Liver (tissue), 9 donors: Measurements from ENCODE around the gene EBPL. TPM values are rescaled to one million over a fixed set of nuclear protein-coding genes. Genes with fewer than 3 reads are reported as not detected.

Source experiments
- DNase-seq: peaks from one replicate; pipeline ENCODE4 v3.0.0-alpha.2; 2017; ENCODE audit warnings: low spot score
- H3K27ac ChIP-seq, 2 donors: one replicate each; pipeline ENCODE4 v1.7.0; 2013; ENCODE audit warnings: inconsistent platforms in 2 of 2, low read length in 2 of 2, control low read depth in 1 of 2, low read depth in 1 of 2, mild to moderate bottlenecking in 1 of 2
- H3K27me3 ChIP-seq, 4 donors: one replicate each; pipeline versions ENCODE4 v1.6.1 to v1.7.0; 2013; ENCODE audit warnings: low read length in 3 of 4, inconsistent platforms in 1 of 4, mild to moderate bottlenecking in 1 of 4, moderate library complexity in 1 of 4; ENCODE audit not compliant: control insufficient read depth in 4 of 4, insufficient read depth in 4 of 4
- H3K36me3 ChIP-seq, 4 donors: one replicate each; pipeline versions ENCODE4 v1.6.1 to v1.7.0; 2013; ENCODE audit warnings: low read length in 3 of 4, mild to moderate bottlenecking in 3 of 4, low read depth in 1 of 4, moderate library complexity in 1 of 4; ENCODE audit not compliant: control insufficient read depth in 4 of 4, insufficient read depth in 3 of 4
- H3K4me1 ChIP-seq, 4 donors: one replicate each; pipeline versions ENCODE4 v1.6.1 to v1.7.0; 2013; ENCODE audit warnings: low read length in 3 of 4, mild to moderate bottlenecking in 3 of 4, moderate library complexity in 1 of 4; ENCODE audit not compliant: control insufficient read depth in 4 of 4, insufficient read depth in 4 of 4
- H3K4me3 ChIP-seq, 3 donors: one replicate each; pipeline versions ENCODE4 v1.6.1 to v1.7.0; 2013; ENCODE audit warnings: low read length in 3 of 3, control low read depth in 1 of 3, low read depth in 1 of 3, mild to moderate bottlenecking in 1 of 3
- H3K9ac ChIP-seq, 2 donors: one replicate each; pipeline ENCODE4 v1.7.0; 2013; ENCODE audit warnings: low read length in 2 of 2, mild to moderate bottlenecking in 2 of 2, moderate library complexity in 2 of 2, control low read depth in 1 of 2, low read depth in 1 of 2
- H3K9me3 ChIP-seq, 4 donors: one replicate each; pipeline versions ENCODE4 v1.6.1 to v1.7.0; 2013; ENCODE audit warnings: low read length in 3 of 4; ENCODE audit not compliant: control insufficient read depth in 4 of 4
- ATF3 ChIP-seq: IDR thresholded peaks from 2 replicates; pipeline ENCODE4 v1.6.1; 2016; ENCODE audit warnings: antibody characterized with exemption
- EGR1 ChIP-seq, 2 donors: IDR thresholded peaks; 2 replicates each; pipeline ENCODE4 v1.6.1; 2016 to 2018; ENCODE audit warnings: antibody characterized with exemption in 2 of 2, low read depth in 2 of 2
- FOXA1 ChIP-seq: IDR thresholded peaks from 2 replicates; pipeline ENCODE4 v1.6.1; 2016; ENCODE audit warnings: antibody characterized with exemption
- FOXA2 ChIP-seq: IDR thresholded peaks from 2 replicates; pipeline ENCODE4 v1.6.1; 2016; ENCODE audit warnings: antibody characterized with exemption
- GABPA ChIP-seq, 2 donors: IDR thresholded peaks in 1 of 2; conservative IDR thresholded peaks in 1 of 2; 2 replicates each; pipeline ENCODE4 v1.6.1; 2016; ENCODE audit warnings: antibody characterized with exemption in 2 of 2, mild to moderate bottlenecking in 1 of 2, moderate library complexity in 1 of 2
- HNF4A ChIP-seq, 2 donors: conservative IDR thresholded peaks; 2 replicates each; pipeline ENCODE4 v1.6.1; 2016; ENCODE audit warnings: antibody characterized with exemption in 2 of 2, mild to moderate bottlenecking in 2 of 2
- JUND ChIP-seq, 2 donors: IDR thresholded peaks; 2 replicates each; pipeline ENCODE4 v1.6.1; 2016; ENCODE audit warnings: antibody characterized with exemption in 2 of 2
- MAX ChIP-seq: IDR thresholded peaks from 2 replicates; pipeline ENCODE4 v1.6.1; 2016; ENCODE audit warnings: antibody characterized with exemption
- NR2F2 ChIP-seq: IDR thresholded peaks from 2 replicates; pipeline ENCODE4 v1.6.1; 2016; ENCODE audit warnings: antibody characterized with exemption
- REST ChIP-seq: IDR thresholded peaks from 2 replicates; pipeline ENCODE4 v1.6.1; 2016; ENCODE audit warnings: antibody characterized with exemption, mild to moderate bottlenecking
- SP1 ChIP-seq: IDR thresholded peaks from 2 replicates; pipeline ENCODE4 v1.6.1; 2018; ENCODE audit warnings: antibody characterized with exemption, mild to moderate bottlenecking
- TAF1 ChIP-seq: conservative IDR thresholded peaks from 2 replicates; pipeline ENCODE4 v1.6.1; 2016; ENCODE audit warnings: antibody characterized with exemption, mild to moderate bottlenecking
- YY1 ChIP-seq: IDR thresholded peaks from 2 replicates; pipeline ENCODE4 v1.6.1; 2016; ENCODE audit warnings: antibody characterized with exemption, mild to moderate bottlenecking
- ZBTB33 ChIP-seq: IDR thresholded peaks from 2 replicates; pipeline ENCODE4 v1.6.1; 2016; ENCODE audit warnings: antibody characterized with exemption
- WGBS: extraction: QIAGEN DNeasy Blood & Tissue Kit; methylation state at CpG from one replicate; pipeline ENCODE4 v1.1.7; 2013; 5-methylcytosine and 5-hydroxymethylcytosine counted together
- polyA plus RNA-seq, 2 donors: library from polyadenylated mRNA; stranded (reverse) in 1 of 2; unstranded in 1 of 2; fragments of 200-250 nt in 1 of 2; fragments of >200 nt in 1 of 2; fragmentation: Nextera tagmentation in 1 of 2; extraction: Ambion mirVana in 1 of 2; gene quantifications; one replicate each; pipeline versions ENCODE4 v1.2.1 to v1.2.3, GENCODE V29; 2013 to 2015
- total RNA-seq, 2 donors: library from RNA; depleted of rRNA; stranded (reverse); fragments of >200 nt; gene quantifications; one replicate each; pipeline ENCODE4 v1.2.3, GENCODE V29; 2014
- donor health status: healthy.
- donor health status: healthy.
- donor health status: healthy.
- donor health status: healthy.
- donor health status: healthy.

Gene EBPL
- total and polyA plus RNA-seq, 4 donors: 44.3 to 122 (median 50.7) TPM

- Histone ChIP-seq H3K36me3 (peaks cover 0 to 2% (median 0%) of the 10 kb centered on the region in 4 donors), H3K27me3 (no peaks in the 10 kb centered on the region), H3K9me3 (no peaks in the 10 kb centered on the region), H3K9ac (no peak overlapping the region), H3K4me1 (peaks cover 0 to 16% (median 4%) of the 10 kb centered on the region in 4 donors), H3K27ac (no peak overlapping the region), H3K4me3 (no peak overlapping the region)
- no peak for DNase-seq
- 90% methylated on average over 3 of the region's 3 CpGs for WGBS
- TF ChIP-seq EGR1 (IDR thresholded peaks at IDR 0.05; ENCODE audit: low read depth in 2 of 2): no peak
Observed at GRCh38 chr13:49693877-49694276, 2.6 kb upstream of the EBPL start.

- Histone ChIP-seq H3K4me3 (no peak overlapping the region), H3K9me3 (no peaks in the 10 kb centered on the region), H3K4me1 (peaks cover 0 to 17% (median 5%) of the 10 kb centered on the region in 4 donors), H3K9ac (no peak overlapping the region), H3K36me3 (peaks cover 0 to 4% (median 0%) of the 10 kb centered on the region in 4 donors), H3K27me3 (no peaks in the 10 kb centered on the region), H3K27ac (no peak overlapping the region)
- WGBS: 75% methylated on average over 4 of the region's 4 CpGs
- TF ChIP-seq NR2F2 (no peak), TAF1 (no peak), ATF3 (no peak), ZBTB33 (no peak), YY1 (no peak), MAX (no peak), EGR1 (IDR thresholded peaks at IDR 0.05; ENCODE audit: low read depth in 2 of 2) (no peak), FOXA2 (no peak), SP1 (no peak), GABPA (IDR thresholded peaks at IDR 0.05 in 1 of 2, conservative IDR thresholded peaks at IDR 0.05 in 1 of 2) (no peak), REST (no peak), HNF4A (conservative IDR thresholded peaks at IDR 0.05) (no peak), FOXA1 (no peak), JUND (IDR thresholded peaks at IDR 0.05) (no peak)
- no peak for DNase-seq
Observed at GRCh38 chr13:49693191-49693733, 2.0 kb upstream of the EBPL start.
